ENCODE results near the gene PCDHGA8. TPM values are rescaled to one million over a fixed set of nuclear protein-coding genes. Genes with fewer than 3 reads are reported as not detected.

The PCDHGA8 gene
- total and polyA plus RNA-seq, 8 donors = 0.38 to 1.1 (median 0.79) TPM

DNA sequence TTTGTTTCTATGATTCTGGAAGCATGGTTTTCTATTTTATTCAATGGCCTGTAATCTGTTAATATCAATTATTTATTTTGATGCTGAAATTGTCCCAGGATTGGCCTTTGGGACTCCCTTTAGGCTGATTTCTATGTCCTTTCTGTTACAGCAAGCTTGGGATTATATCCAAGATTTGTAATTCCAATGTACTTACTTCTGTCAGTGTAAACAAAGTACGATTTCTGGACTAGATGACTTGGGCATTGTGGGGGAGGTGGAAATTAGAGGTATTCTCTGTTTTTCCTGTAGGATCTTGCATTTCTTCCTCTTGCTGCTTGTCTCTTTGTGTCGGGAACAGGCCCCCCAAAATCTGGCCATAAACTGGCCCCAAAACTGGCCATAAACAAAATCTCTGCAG, 41.6 kb downstream of the PCDHGA8 start:
- Histone ChIP-seq H3K4me3 (no peak overlapping the region), H3K4me1 (peaks cover 0 to 4% of the 10 kb centered on the region in 2 donors), H3K27me3 (peaks cover 19 to 51% of the 10 kb centered on the region in 2 donors), H3K9me3 (peaks cover 0 to 77% of the 10 kb centered on the region in 2 donors), H3K36me3 (no peaks in the 10 kb centered on the region), H3K27ac (no peak overlapping the region)
- no peak for TF ChIP-seq CTCF (IDR thresholded peaks at IDR 0.05)
- DNase-seq (no peak), ATAC-seq (no peak)
- intact Hi-C loops (cut with DNase I) = loop anchor here in 1 of 2 donors (5.0 kb wide), 1 partner anchor 42 kb away; the partner anchor contains the start of gene PCDHGA8

DNA sequence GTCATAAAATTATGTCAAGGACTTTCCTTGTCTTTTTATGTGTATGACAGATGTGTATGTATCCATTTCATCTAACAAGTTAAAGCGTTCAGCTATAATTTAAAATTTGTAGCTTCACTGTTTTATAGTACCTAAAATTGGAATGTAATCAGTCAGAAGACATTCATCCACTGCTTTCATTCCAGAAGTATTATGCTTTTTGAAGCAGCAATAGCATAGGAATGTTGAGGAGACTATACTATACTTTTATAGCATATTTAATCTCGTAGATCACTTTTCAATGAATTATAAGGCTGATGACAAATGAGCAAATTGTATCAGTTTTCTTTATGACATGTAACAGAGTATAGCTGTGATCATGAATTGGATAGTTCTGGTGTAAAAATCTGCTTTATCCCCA, 44.8 kb downstream of the PCDHGA8 start:
- Histone ChIP-seq H3K27me3 (peaks cover 6 to 19% of the 10 kb centered on the region in 2 donors), H3K27ac (no peak overlapping the region), H3K36me3 (no peaks in the 10 kb centered on the region), H3K9me3 (peaks cover 5 to 82% of the 10 kb centered on the region in 2 donors), H3K4me1 (no peaks in the 10 kb centered on the region), H3K4me3 (no peak overlapping the region)
- ATAC-seq (no peak), DNase-seq (no peak)
- TF ChIP-seq CTCF (IDR thresholded peaks at IDR 0.05) = no peak
- intact Hi-C loops (cut with DNase I) = no loop called here

- no peak for ATAC-seq
- intact Hi-C loops (cut with DNase I) = no loop called here
- TF ChIP-seq CTCF (IDR thresholded peaks at IDR 0.05) = no peak
- Histone ChIP-seq H3K36me3 (no peaks in the 10 kb centered on the region), H3K4me3 (no peak overlapping the region), H3K9me3 (peaks cover 5 to 64% of the 10 kb centered on the region in 2 donors), H3K27me3 (no peaks in the 10 kb centered on the region), H3K27ac (no peak overlapping the region), H3K4me1 (no peaks in the 10 kb centered on the region)
- no peak for DNase-seq
Observed at GRCh38 chr5:141439411-141440141, 47.1 kb downstream of the PCDHGA8 start.

DNA sequence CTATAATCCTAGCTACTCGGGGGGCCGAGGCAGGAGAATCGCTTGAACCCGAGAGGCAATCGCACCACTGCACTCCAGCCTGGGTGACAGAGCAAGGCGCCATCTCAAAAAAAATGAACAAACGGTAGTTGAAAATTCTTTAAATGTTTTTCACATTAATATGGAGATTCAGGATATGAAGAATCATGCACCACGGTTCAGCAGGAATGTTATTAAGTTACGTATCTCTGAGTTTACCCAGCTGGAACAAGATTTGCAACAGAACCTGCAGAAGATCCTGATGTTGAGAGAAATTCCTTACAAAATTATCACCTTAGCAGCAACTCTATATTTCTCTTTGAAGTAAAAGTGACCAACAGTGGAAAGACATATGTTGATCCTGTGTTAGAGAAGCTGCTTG, 47.9 kb downstream of the PCDHGA8 start:
- peaks cover 5 to 61% of the 10 kb centered on the region in 2 donors for H3K9me3 ChIP-seq
- ATAC-seq = no peak
- intact Hi-C loops (cut with DNase I) = no loop called here

More for the DNA sequence above, 47.9 kb downstream of the PCDHGA8 start:
- Histone ChIP-seq H3K36me3 (no peaks in the 10 kb centered on the region), H3K4me1 (no peaks in the 10 kb centered on the region), H3K27ac (no peak overlapping the region), H3K4me3 (no peak overlapping the region), H3K27me3 (no peaks in the 10 kb centered on the region)
- no peak for DNase-seq
- no peak for TF ChIP-seq CTCF (IDR thresholded peaks at IDR 0.05)

Measured in left lung (tissue), 10 donors.